Measurements from ENCODE around the gene CTNNA2. TPM values are rescaled to one million over a fixed set of nuclear protein-coding genes. Genes with fewer than 3 reads are reported as not detected.

The CTNNA2 gene
- total RNA-seq, 1 experiment from 2014 or later: 5.5 TPM

- Mint-ChIP-seq H3K27me3 (ENCODE audit: low read depth) (no peaks in the 10 kb centered on the region; the same call in 1 of the 2 replicates), H3K4me1 (peaks cover 6 to 7% of the 10 kb centered on the region in 2 experiments; a peak in 3 of 4 replicates), H3K9me3 (no peaks in the 10 kb centered on the region), H3K36me3 (ENCODE audit: insufficient read depth in 1 of 3, low read depth in 3 of 3) (no peaks in the 10 kb centered on the region), H3K27ac (no peak overlapping the region), H3K4me3 (no peak overlapping the region)
- Histone ChIP-seq H3K9ac (ENCODE audit: extremely low read depth, insufficient read length, low read length) (no peak overlapping the region), H2BK5ac (ENCODE audit: insufficient read length, low read length) (no peak overlapping the region), H4K20me1 (ENCODE audit: control insufficient read depth, insufficient read depth, insufficient read length) (no peaks in the 10 kb centered on the region), H3K79me2 (ENCODE audit: insufficient read depth, low read length) (no peaks in the 10 kb centered on the region), H3K23me2 (ENCODE audit: insufficient read length, low read depth, low read length, poor library complexity, severe bottlenecking) (no peaks in the 10 kb centered on the region), H2AFZ (ENCODE audit: low read length) (no peak overlapping the region), H3K27me3 (ENCODE audit: insufficient read depth, low read length) (no peaks in the 10 kb centered on the region), H3T11ph (ENCODE audit: low read length) (no peak overlapping the region), H3K23ac (ENCODE audit: insufficient read length, low read depth, low read length) (no peak overlapping the region), H2AK5ac (ENCODE audit: insufficient read length, low read length) (no peak overlapping the region), H3K4ac (ENCODE audit: low read depth, low read length) (no peak overlapping the region), H4K5ac (ENCODE audit: insufficient read length, low read depth, low read length) (no peak overlapping the region), H3K4me2 (ENCODE audit: insufficient read depth, insufficient read length, low read length) (no peak overlapping the region), H3K4me1 (ENCODE audit: insufficient read depth, low read length) (no peaks in the 10 kb centered on the region), H2BK15ac (ENCODE audit: low read depth, low read length) (no peak overlapping the region), H3K79me1 (ENCODE audit: insufficient read depth, low read depth, low read length, poor library complexity, severe bottlenecking) (no peaks in the 10 kb centered on the region), H4K91ac (ENCODE audit: insufficient read length, low read depth, low read length) (no peak overlapping the region), H2BK20ac (ENCODE audit: low read depth, low read length, poor library complexity, severe bottlenecking) (no peak overlapping the region), H3K14ac (ENCODE audit: insufficient read depth, low read length) (no peak overlapping the region), H3K27ac (ENCODE audit: insufficient read length, low read depth, low read length) (no peak overlapping the region), H4K8ac (replicated peaks; ENCODE audit: insufficient read length, low read depth, low read length) (no peak overlapping the region), H3K18ac (ENCODE audit: insufficient read length, low read depth, low read length) (no peak overlapping the region), H2BK120ac (ENCODE audit: low read depth, low read length, poor library complexity, severe bottlenecking) (no peak overlapping the region), H3K56ac (ENCODE audit: insufficient read length, low read depth, low read length) (no peak overlapping the region), H3K9me3 (ENCODE audit: control insufficient read depth, low read depth, low read length) (no peaks in the 10 kb centered on the region), H2BK12ac (ENCODE audit: insufficient read length, low read depth, low read length) (no peak overlapping the region)
- no peak for DNase-seq
- WGBS (ENCODE audit: extremely low coverage, insufficient read length, low lambda C conversion rate): no CpG with 5 or more reads among the region's 2 CpGs
- TF ChIP-seq CTCF (conservative IDR thresholded peaks at IDR 0.05): no peak
These were observed 472.7 kb downstream of the CTNNA2 start for GRCh38 chr2:79985571-79985970.

Data from H9 (cell line).